ENCODE data around the gene CHSY1. TPM values are rescaled to one million over a fixed set of nuclear protein-coding genes. Genes with fewer than 3 reads are reported as not detected.

CHSY1 gene
- total and polyA plus RNA-seq, 5 donors from 2014 or later = 2.4 to 24.8 (median 2.8) TPM

- Mint-ChIP-seq H3K9me3 (peaks cover 0 to 27% (median 9%) of the 10 kb centered on the region in 7 donors), H3K27me3 (no peaks in the 10 kb centered on the region), H3K36me3 (peaks cover 5% of the 10 kb centered on the region), H3K4me1 (peaks cover 0 to 32% (median 14%) of the 10 kb centered on the region in 4 donors), H3K4me3 (no peak overlapping the region), H3K27ac (peak overlapping the region in 1 of 3 donors; percentile 21)
- DNase-seq (no peak), ATAC-seq (ENCODE audit: low read depth in 2 of 2) (no peak)
- peaks cover 11% of the 10 kb centered on the region for H3K4me1 ChIP-seq (ENCODE audit: control insufficient read depth, insufficient read depth, low read length, poor library complexity, severe bottlenecking)
- H3K27me3 ChIP-seq (ENCODE audit: control insufficient read depth, insufficient read depth, low read length) = no peaks in the 10 kb centered on the region
- H3K4me3 ChIP-seq (ENCODE audit: low read depth, low read length) = no peak overlapping the region
- no peak overlapping the region for H3K27ac ChIP-seq (ENCODE audit: insufficient read depth, low read length, poor library complexity, severe bottlenecking)
- peaks cover 18 to 28% of the 10 kb centered on the region in 2 experiments for H3K9me3 ChIP-seq (ENCODE audit: control insufficient read depth in 2 of 2, low read length in 2 of 2)
- H3K36me3 ChIP-seq (ENCODE audit: control insufficient read depth, insufficient read depth, low read length) = no peaks in the 10 kb centered on the region
Observed at GRCh38 chr15:101168898-101169494, 82.9 kb downstream of the CHSY1 start.

DNA sequence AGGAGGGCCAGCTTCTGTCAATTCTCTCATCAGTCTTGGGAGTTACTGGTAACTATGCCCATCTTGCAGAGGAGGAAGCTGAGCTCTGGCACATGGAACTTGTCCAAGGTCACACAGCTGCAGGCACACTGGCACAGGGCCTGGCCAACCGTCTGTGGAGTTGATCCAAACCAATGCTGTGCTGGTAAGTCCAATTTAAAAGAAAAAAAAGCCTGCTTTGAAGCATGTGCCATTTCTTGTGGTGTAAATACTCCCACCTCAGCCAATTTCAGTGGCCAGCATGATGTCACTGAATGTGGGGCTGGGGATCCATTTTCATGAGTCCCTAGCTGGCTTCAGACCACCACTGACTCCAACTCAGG lies 83.4 kb downstream of the CHSY1 start:
- peaks cover 18 to 28% of the 10 kb centered on the region in 2 experiments for H3K9me3 ChIP-seq (ENCODE audit: control insufficient read depth in 2 of 2, low read length in 2 of 2)
- no peaks in the 10 kb centered on the region for H3K36me3 ChIP-seq (ENCODE audit: control insufficient read depth, insufficient read depth, low read length)
- Mint-ChIP-seq H3K27ac (peak overlapping the region in 2 of 3 donors; percentile 70 to 72), H3K9me3 (peaks cover 0 to 31% (median 11%) of the 10 kb centered on the region in 7 donors), H3K27me3 (no peaks in the 10 kb centered on the region), H3K36me3 (peaks cover 5% of the 10 kb centered on the region), H3K4me1 (peaks cover 0 to 32% (median 14%) of the 10 kb centered on the region in 4 donors), H3K4me3 (peak overlapping the region in 2 of 4 donors; percentile 22 to 75)
- H3K27me3 ChIP-seq (ENCODE audit: control insufficient read depth, insufficient read depth, low read length) = no peaks in the 10 kb centered on the region
- no peak overlapping the region for H3K27ac ChIP-seq (ENCODE audit: insufficient read depth, low read length, poor library complexity, severe bottlenecking)
- peaks cover 11% of the 10 kb centered on the region for H3K4me1 ChIP-seq (ENCODE audit: control insufficient read depth, insufficient read depth, low read length, poor library complexity, severe bottlenecking)
- ATAC-seq (ENCODE audit: low read depth in 2 of 2) (no peak), DNase-seq (no peak)
- no peak overlapping the region for H3K4me3 ChIP-seq (ENCODE audit: low read depth, low read length)

GRCh38 chr15:101167753-101168462 lies 83.9 kb downstream of the CHSY1 start:
- peak overlapping the region in 2 of 3 donors; percentile 70 to 72 for H3K27ac Mint-ChIP-seq
- Histone ChIP-seq H3K4me3 (ENCODE audit: low read depth, low read length) (no peak overlapping the region), H3K9me3 (ENCODE audit: control insufficient read depth in 2 of 2, low read length in 2 of 2) (peaks cover 18 to 28% of the 10 kb centered on the region in 2 experiments), H3K36me3 (ENCODE audit: control insufficient read depth, insufficient read depth, low read length) (no peaks in the 10 kb centered on the region), H3K27me3 (ENCODE audit: control insufficient read depth, insufficient read depth, low read length) (no peaks in the 10 kb centered on the region), H3K27ac (ENCODE audit: insufficient read depth, low read length, poor library complexity, severe bottlenecking) (no peak overlapping the region), H3K4me1 (ENCODE audit: control insufficient read depth, insufficient read depth, low read length, poor library complexity, severe bottlenecking) (peaks cover 11% of the 10 kb centered on the region)
- H3K4me3 Mint-ChIP-seq = peak overlapping the region in 2 of 4 donors; percentile 22 to 75
- H3K36me3 Mint-ChIP-seq = peaks cover 5% of the 10 kb centered on the region
- H3K27me3 Mint-ChIP-seq = no peaks in the 10 kb centered on the region
- peak in 2 of 3 donors; percentile 5 to 91 for DNase-seq
- H3K9me3 Mint-ChIP-seq = peaks cover 0 to 31% (median 11%) of the 10 kb centered on the region in 7 donors
- H3K4me1 Mint-ChIP-seq = peaks cover 0 to 32% (median 14%) of the 10 kb centered on the region in 4 donors
- ATAC-seq (ENCODE audit: low read depth in 2 of 2) = peak; percentile 90 to 91

GRCh38 chr15:101167411-101167752 lies 84.5 kb downstream of the CHSY1 start:
- no peak for ATAC-seq (ENCODE audit: low read depth in 2 of 2)
- Histone ChIP-seq H3K4me3 (ENCODE audit: low read depth, low read length) (no peak overlapping the region), H3K4me1 (ENCODE audit: control insufficient read depth, insufficient read depth, low read length, poor library complexity, severe bottlenecking) (peaks cover 11% of the 10 kb centered on the region), H3K36me3 (ENCODE audit: control insufficient read depth, insufficient read depth, low read length) (no peaks in the 10 kb centered on the region), H3K9me3 (ENCODE audit: control insufficient read depth in 2 of 2, low read length in 2 of 2) (peaks cover 18 to 28% of the 10 kb centered on the region in 2 experiments), H3K27me3 (ENCODE audit: control insufficient read depth, insufficient read depth, low read length) (no peaks in the 10 kb centered on the region), H3K27ac (ENCODE audit: insufficient read depth, low read length, poor library complexity, severe bottlenecking) (no peak overlapping the region)
- H3K27me3 Mint-ChIP-seq = no peaks in the 10 kb centered on the region
- H3K4me1 Mint-ChIP-seq = peaks cover 0 to 32% (median 14%) of the 10 kb centered on the region in 4 donors
- H3K27ac Mint-ChIP-seq = peak overlapping the region in 2 of 3 donors; percentile 70 to 72
- H3K9me3 Mint-ChIP-seq = peaks cover 0 to 31% (median 11%) of the 10 kb centered on the region in 7 donors
- H3K36me3 Mint-ChIP-seq = peaks cover 5% of the 10 kb centered on the region
- H3K4me3 Mint-ChIP-seq = peak overlapping the region in 1 of 4 donors; percentile 6
- DNase-seq = no peak

DNA sequence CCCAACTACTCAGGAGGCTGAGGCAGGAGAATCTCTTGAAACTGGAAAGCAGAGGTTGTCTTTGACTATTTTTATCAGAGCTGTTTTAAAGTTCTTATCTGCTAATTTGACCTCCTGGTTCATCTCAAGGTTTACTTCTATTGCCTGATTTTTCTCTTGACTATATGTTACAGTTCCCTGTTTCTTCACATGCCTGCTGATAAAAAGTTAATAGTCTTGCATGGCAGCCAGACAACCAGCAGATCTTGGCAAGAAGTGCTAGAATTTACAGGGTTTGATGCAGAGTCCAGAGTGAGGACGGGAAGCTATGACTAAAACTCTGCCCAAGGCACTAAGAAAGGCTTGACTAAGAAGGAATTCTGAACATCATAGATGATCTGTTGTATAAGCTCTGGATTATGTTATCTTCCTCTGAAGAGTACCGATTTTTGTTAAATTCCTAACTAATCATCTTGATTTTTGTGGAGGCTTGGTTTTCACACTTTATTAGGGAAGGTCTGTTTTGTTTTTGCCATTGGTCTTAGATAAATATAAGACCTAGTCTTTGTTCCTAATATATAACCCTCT lies 85.9 kb downstream of the CHSY1 start:
- H3K27me3 ChIP-seq (ENCODE audit: control insufficient read depth, insufficient read depth, low read length) = no peaks in the 10 kb centered on the region
- peak overlapping the region in 1 of 4 donors; percentile 21 for H3K4me3 Mint-ChIP-seq

DNA sequence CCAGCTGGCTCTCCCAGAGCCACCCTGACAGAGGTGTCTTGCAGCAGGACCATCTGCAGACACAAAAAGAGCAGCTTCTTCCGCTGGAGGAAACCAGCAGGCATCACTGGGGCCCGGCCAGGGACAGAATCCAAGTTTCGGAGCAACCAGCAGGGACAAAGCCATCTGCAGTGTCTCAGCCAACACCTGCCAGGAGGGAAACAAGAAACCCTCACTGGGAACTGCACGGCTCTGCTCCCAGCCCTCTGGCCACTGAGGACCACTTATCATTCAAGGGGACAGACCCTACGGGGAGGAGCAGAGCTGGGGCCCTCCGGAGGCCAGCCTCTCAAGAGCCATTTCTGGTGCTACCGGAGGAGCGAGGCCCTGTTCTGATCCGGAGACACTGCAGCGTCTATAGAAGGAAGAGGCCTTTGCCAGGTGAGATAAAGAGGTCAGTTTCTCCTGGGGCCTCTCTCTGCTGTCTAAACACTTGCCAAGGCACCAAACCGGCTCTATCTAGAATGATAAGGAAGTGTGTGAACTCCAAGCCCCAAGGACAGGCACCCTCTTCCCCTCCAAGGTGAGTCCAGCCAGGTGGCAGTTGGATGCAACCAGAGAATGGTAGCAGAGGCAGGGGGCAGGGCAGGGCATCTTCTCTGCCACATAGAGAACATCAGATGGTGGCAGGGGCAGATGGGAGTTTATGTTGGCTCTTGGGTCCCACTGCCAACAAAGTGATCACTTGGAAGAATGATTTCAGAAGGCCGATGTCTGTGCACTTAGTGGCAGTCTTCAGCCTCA lies 89.0 kb downstream of the CHSY1 start:
- Histone ChIP-seq H3K36me3 (ENCODE audit: control insufficient read depth, insufficient read depth, low read length) (no peaks in the 10 kb centered on the region), H3K9me3 (ENCODE audit: control insufficient read depth in 2 of 2, low read length in 2 of 2) (peaks cover 18 to 28% of the 10 kb centered on the region in 2 experiments), H3K4me1 (ENCODE audit: control insufficient read depth, insufficient read depth, low read length, poor library complexity, severe bottlenecking) (peaks cover 4% of the 10 kb centered on the region), H3K27me3 (ENCODE audit: control insufficient read depth, insufficient read depth, low read length) (no peaks in the 10 kb centered on the region), H3K27ac (ENCODE audit: insufficient read depth, low read length, poor library complexity, severe bottlenecking) (no peak overlapping the region), H3K4me3 (ENCODE audit: low read depth, low read length) (no peak overlapping the region)
- peaks cover 0 to 31% (median 12%) of the 10 kb centered on the region in 7 donors for H3K9me3 Mint-ChIP-seq
- H3K27ac Mint-ChIP-seq = no peak overlapping the region
- DNase-seq (no peak), ATAC-seq (ENCODE audit: low read depth in 2 of 2) (no peak)
- peaks cover 5% of the 10 kb centered on the region for H3K36me3 Mint-ChIP-seq
- H3K27me3 Mint-ChIP-seq = no peaks in the 10 kb centered on the region
- peaks cover 4 to 22% (median 13%) of the 10 kb centered on the region in 4 donors for H3K4me1 Mint-ChIP-seq
- no peak overlapping the region for H3K4me3 Mint-ChIP-seq

More for the DNA sequence above, 85.9 kb downstream of the CHSY1 start:
- H3K9me3 ChIP-seq (ENCODE audit: control insufficient read depth in 2 of 2, low read length in 2 of 2) = peaks cover 18 to 28% of the 10 kb centered on the region in 2 experiments
- Mint-ChIP-seq H3K27me3 (no peaks in the 10 kb centered on the region), H3K27ac (no peak overlapping the region), H3K9me3 (peaks cover 0 to 31% (median 12%) of the 10 kb centered on the region in 7 donors), H3K36me3 (peaks cover 5% of the 10 kb centered on the region), H3K4me1 (peaks cover 0 to 37% (median 18%) of the 10 kb centered on the region in 4 donors)
- no peak for ATAC-seq (ENCODE audit: low read depth in 2 of 2)
- no peak overlapping the region for H3K27ac ChIP-seq (ENCODE audit: insufficient read depth, low read length, poor library complexity, severe bottlenecking)
- H3K4me1 ChIP-seq (ENCODE audit: control insufficient read depth, insufficient read depth, low read length, poor library complexity, severe bottlenecking) = peaks cover 11% of the 10 kb centered on the region
- no peaks in the 10 kb centered on the region for H3K36me3 ChIP-seq (ENCODE audit: control insufficient read depth, insufficient read depth, low read length)
- H3K4me3 ChIP-seq (ENCODE audit: low read depth, low read length) = no peak overlapping the region
- DNase-seq = no peak

DNA sequence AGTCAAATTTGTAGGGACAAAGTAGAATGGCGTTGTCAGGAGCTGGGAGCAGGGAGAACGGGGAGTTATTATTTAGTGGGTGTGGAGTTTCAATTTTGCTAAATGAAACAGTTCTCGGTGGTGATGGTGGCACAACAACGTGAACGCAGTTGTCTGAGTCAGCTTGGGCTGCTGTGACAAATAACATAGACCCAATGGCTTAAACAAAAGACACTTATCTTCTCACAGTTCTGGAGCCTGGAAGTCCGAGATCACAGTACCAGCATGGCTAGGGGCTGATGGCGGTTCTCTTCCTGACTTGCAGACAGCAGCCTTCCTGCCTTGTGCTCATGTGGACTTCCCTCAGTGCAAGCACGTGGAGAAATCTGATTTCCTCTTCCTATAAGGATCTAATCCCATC lies 90.2 kb downstream of the CHSY1 start:
- ATAC-seq (ENCODE audit: low read depth in 2 of 2) = no peak
- H3K4me1 ChIP-seq (ENCODE audit: control insufficient read depth, insufficient read depth, low read length, poor library complexity, severe bottlenecking) = no peaks in the 10 kb centered on the region
- no peaks in the 10 kb centered on the region for H3K36me3 ChIP-seq (ENCODE audit: control insufficient read depth, insufficient read depth, low read length)
- H3K9me3 ChIP-seq (ENCODE audit: control insufficient read depth in 2 of 2, low read length in 2 of 2) = peaks cover 13 to 22% of the 10 kb centered on the region in 2 experiments
- Mint-ChIP-seq H3K9me3 (peaks cover 0 to 27% (median 10%) of the 10 kb centered on the region in 7 donors), H3K27ac (no peak overlapping the region), H3K27me3 (no peaks in the 10 kb centered on the region), H3K4me3 (no peak overlapping the region), H3K36me3 (peaks cover 5% of the 10 kb centered on the region), H3K4me1 (peaks cover 2 to 14% (median 7%) of the 10 kb centered on the region in 4 donors)
- no peak overlapping the region for H3K27ac ChIP-seq (ENCODE audit: insufficient read depth, low read length, poor library complexity, severe bottlenecking)
- H3K4me3 ChIP-seq (ENCODE audit: low read depth, low read length) = no peak overlapping the region
- DNase-seq = peak in 1 of 3 donors; percentile 56
- no peaks in the 10 kb centered on the region for H3K27me3 ChIP-seq (ENCODE audit: control insufficient read depth, insufficient read depth, low read length)

All from CD4-positive, CD25-positive, alpha-beta regulatory T cell (primary cell).